Thoracic aorta (tissue), 2 donors: ENCODE data around the gene MKNK1. TPM values are rescaled to one million over a fixed set of nuclear protein-coding genes. Genes with fewer than 3 reads are reported as not detected.

ENCODE experiments used
- ATAC-seq: fragments of 150-250 bp; one replicate; pipeline ENCODE4 v1.8.0; 2017; ENCODE audit warnings: low read depth; ENCODE audit not compliant: insufficient number of reproducible peaks, low FRiP score
- DNase-seq: peaks from one replicate; pipeline ENCODE4 v3.0.0-alpha.2; 2020; ENCODE audit warnings: low spot score
- H3K27ac ChIP-seq, 2 donors: fragments of 200-600 bp; sonication (generic); 1 replicate in 1 of 2; 2 replicates in 1 of 2; pipeline ENCODE4 v1.5.1; 2016; ENCODE audit warnings: mild to moderate bottlenecking in 2 of 2, moderate library complexity in 2 of 2
- H3K27me3 ChIP-seq: fragments of 200-600 bp; sonication (generic); replicated peaks from 2 replicates; pipeline ENCODE4 v1.6.0; 2016; ENCODE audit warnings: mild to moderate bottlenecking; ENCODE audit not compliant: insufficient read depth
- H3K36me3 ChIP-seq: fragments of 200-600 bp; sonication (generic); one replicate; pipeline ENCODE4 v1.5.1; 2016
- H3K4me1 ChIP-seq, 2 donors: fragments of 200-600 bp; sonication (generic); 1 replicate in 1 of 2; 2 replicates in 1 of 2; pipeline versions ENCODE4 v1.5.1 to v1.6.0; 2016; ENCODE audit warnings: low read depth in 2 of 2, mild to moderate bottlenecking in 1 of 2; ENCODE audit not compliant: control insufficient read depth in 1 of 2
- H3K4me3 ChIP-seq: fragments of 200-600 bp; sonication (generic); 2 replicates; pipeline ENCODE4 v1.5.1; 2016; ENCODE audit warnings: mild to moderate bottlenecking
- H3K9me3 ChIP-seq: fragments of 200-600 bp; sonication (generic); 2 replicates; pipeline ENCODE4 v1.5.1; 2016
- total RNA-seq, 2 donors: library from RNA; depleted of rRNA; stranded (reverse); fragments of >200 nt; gene quantifications; one replicate each; pipeline versions ENCODE4 v1.1.0 to v1.2.3, GENCODE V29; 2016
- TF ChIP-seq, protein P1 (sequence below): fragments of 200-600 bp; sonication (generic); IDR thresholded peaks from one replicate; pipeline ENCODE4 v1.5.1; 2019; ENCODE audit warnings: antibody characterized with exemption

The MKNK1 gene
- total RNA-seq, 2 donors from 2014 or later: 95.9 to 118 TPM

DNA sequence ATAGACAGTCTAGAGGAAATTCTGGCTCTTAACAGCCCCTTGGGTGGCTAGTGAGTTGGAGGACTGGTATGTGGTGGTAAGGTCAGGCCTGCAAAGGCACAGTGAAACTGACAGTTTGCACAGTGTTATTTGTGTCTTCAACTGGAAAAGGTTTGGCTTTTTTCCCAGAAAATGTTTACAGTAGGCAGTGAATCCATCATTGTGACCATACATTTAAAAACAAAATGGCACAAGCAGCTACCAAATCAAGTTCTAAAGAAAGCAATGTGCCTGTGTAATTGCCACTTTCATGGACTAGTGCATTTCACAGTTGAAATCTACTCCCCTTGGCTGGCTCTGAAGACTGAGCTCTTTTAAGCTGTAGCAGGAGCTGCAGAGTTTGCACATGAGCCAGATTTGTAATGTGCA lies 39.3 kb upstream of the MKNK1 start:
- peak overlapping the region; percentile 3 to 19 for H3K27ac ChIP-seq
- ATAC-seq: no peak

DNA sequence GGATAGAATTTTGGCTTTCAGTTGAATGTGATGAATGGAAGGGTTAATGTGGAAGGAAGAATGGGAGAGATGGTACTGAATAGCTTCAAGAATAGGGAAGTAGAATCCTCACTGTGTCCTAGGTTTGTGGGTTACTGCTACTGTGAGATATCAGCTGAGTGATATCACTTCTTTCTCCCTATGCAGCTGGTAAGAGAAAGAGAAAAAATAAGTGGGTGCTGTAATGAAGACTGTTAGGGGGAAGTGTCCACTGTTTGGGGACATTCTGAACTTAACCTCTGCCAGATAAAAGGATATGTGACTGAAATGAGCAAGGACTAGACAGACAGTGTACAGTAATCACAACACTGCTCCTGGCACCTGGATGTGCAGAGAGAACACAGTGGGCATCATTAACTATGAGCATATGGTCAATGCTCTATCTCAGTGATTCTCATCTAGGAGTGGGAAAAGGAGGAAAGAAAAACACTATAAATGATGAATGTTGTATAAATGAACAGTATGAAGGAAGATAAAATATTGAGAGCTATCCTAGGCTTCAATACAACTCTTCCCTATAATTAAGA lies 38.1 kb upstream of the MKNK1 start:
- no peak for DNase-seq
- H3K4me1 ChIP-seq: peaks cover 10 to 29% of the 10 kb centered on the region in 2 donors
- no peaks in the 10 kb centered on the region for H3K27me3 ChIP-seq
- H3K9me3 ChIP-seq: no peaks in the 10 kb centered on the region
- no peak overlapping the region for H3K4me3 ChIP-seq
- no peak for ATAC-seq
- TF ChIP-seq, protein P1, sequence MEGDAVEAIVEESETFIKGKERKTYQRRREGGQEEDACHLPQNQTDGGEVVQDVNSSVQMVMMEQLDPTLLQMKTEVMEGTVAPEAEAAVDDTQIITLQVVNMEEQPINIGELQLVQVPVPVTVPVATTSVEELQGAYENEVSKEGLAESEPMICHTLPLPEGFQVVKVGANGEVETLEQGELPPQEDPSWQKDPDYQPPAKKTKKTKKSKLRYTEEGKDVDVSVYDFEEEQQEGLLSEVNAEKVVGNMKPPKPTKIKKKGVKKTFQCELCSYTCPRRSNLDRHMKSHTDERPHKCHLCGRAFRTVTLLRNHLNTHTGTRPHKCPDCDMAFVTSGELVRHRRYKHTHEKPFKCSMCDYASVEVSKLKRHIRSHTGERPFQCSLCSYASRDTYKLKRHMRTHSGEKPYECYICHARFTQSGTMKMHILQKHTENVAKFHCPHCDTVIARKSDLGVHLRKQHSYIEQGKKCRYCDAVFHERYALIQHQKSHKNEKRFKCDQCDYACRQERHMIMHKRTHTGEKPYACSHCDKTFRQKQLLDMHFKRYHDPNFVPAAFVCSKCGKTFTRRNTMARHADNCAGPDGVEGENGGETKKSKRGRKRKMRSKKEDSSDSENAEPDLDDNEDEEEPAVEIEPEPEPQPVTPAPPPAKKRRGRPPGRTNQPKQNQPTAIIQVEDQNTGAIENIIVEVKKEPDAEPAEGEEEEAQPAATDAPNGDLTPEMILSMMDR: no peak
- peaks cover 4% of the 10 kb centered on the region for H3K36me3 ChIP-seq
- H3K27ac ChIP-seq: no peak overlapping the region

More for the DNA sequence above, 39.3 kb upstream of the MKNK1 start:
- Histone ChIP-seq H3K36me3 (peaks cover 4% of the 10 kb centered on the region), H3K9me3 (no peaks in the 10 kb centered on the region), H3K4me1 (peaks cover 5 to 18% of the 10 kb centered on the region in 2 donors), H3K27me3 (no peaks in the 10 kb centered on the region), H3K4me3 (no peak overlapping the region)
- no peak for DNase-seq
- TF ChIP-seq, protein P1: no peak

DNA sequence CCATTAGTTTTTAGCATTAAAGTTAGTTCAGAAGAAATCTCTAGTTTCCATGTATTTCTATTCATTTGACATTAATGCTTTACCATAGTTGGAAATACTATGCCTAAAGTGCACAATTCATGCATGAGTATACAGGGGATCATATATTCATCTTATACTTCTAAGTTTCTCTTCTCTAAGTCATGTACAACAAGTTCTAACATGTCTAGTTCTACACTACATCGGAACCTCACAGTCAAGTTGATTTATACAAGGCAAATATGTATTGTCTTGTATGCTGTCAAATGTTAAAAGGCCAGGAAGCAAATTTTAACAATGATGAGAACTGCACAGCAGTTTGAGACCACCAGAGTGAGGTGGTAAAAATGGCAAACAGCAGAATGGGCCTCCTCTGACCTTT lies 35.5 kb upstream of the MKNK1 start:
- Histone ChIP-seq H3K4me1 (peaks cover 10 to 39% of the 10 kb centered on the region in 2 donors), H3K36me3 (peaks cover 11% of the 10 kb centered on the region)

DNA sequence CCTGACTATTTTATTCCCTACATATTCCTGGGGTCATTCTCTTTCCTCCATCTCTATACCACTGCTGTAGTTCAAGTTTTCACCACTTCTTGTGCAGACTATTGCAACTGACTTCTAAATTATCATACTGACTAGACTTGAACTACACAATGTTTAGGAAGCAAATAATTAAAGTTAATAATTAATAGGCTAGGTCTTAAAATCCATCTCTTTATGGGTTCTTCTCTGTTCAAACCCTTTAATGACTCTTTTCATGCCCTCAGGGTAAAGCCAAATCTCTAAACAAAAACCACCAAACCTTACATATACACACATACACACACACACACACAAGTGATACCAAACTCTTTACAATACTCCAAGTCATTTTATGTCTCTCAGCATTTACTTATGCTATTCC lies 34.9 kb upstream of the MKNK1 start:
- H3K9me3 ChIP-seq: no peaks in the 10 kb centered on the region

More for the DNA sequence above, 35.5 kb upstream of the MKNK1 start:
- Histone ChIP-seq H3K4me3 (no peak overlapping the region), H3K27me3 (no peaks in the 10 kb centered on the region), H3K27ac (no peak overlapping the region), H3K9me3 (no peaks in the 10 kb centered on the region)
- no peak for ATAC-seq
- no peak for DNase-seq
- TF ChIP-seq, protein P1: no peak

DNA sequence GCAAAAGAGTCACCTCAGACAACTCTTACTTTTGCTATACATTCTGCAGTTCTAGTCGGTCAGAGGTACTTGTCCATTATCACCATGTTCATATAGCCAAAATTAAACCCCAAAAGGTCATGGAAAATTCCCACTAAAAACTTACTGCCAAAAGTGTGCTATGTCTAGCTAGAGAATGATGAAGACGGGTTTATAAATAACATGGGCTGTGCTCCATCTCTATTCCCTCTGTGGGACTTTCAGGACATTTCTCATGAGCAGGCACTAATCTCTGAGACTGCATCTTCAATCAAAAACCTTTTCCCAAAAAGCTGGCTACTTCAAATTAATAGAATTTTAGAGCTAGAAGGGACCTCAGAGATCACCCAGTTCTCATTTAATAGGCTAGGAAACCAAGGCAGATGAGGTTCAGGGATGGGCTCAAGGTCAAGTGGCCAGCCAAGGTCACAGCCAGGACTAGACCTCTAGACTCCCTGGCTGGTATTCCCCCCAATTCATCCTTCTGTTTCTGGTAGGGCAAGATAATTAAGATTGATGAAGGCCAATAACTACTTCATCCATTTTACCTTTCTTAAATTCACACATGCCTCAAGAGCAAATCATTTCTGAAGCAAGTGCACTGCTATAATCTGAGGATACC lies 33.5 kb upstream of the MKNK1 start:
- H3K4me1 ChIP-seq: peaks cover 5 to 30% of the 10 kb centered on the region in 2 donors
- DNase-seq (no peak), ATAC-seq (no peak)
- TF ChIP-seq, protein P1: no peak
- H3K9me3 ChIP-seq: no peaks in the 10 kb centered on the region
- H3K36me3 ChIP-seq: peaks cover 20% of the 10 kb centered on the region
- H3K4me3 ChIP-seq: no peak overlapping the region
- no peaks in the 10 kb centered on the region for H3K27me3 ChIP-seq
- peak overlapping the region; percentile 66 to 70 for H3K27ac ChIP-seq

More for the DNA sequence above, 34.9 kb upstream of the MKNK1 start:
- Histone ChIP-seq H3K4me1 (peaks cover 10 to 39% of the 10 kb centered on the region in 2 donors), H3K27ac (peak overlapping the region; percentile 3 to 12), H3K36me3 (peaks cover 15% of the 10 kb centered on the region), H3K27me3 (no peaks in the 10 kb centered on the region), H3K4me3 (no peak overlapping the region)
- TF ChIP-seq, protein P1: no peak
- DNase-seq (no peak), ATAC-seq (no peak)
